Ovary (tissue), 3 donors: ENCODE results near the gene RPP25L.

Source experiments
- CTCF ChIP-seq, 3 donors: fragments of 450-650 bp in 2 of 3; fragments of 200-600 bp in 1 of 3; IDR thresholded peaks; one replicate each; pipeline versions ENCODE4 v1.5.1 to v1.8.0; 2016 to 2022; ENCODE audit warnings: antibody characterized with exemption in 3 of 3, mild to moderate bottlenecking in 1 of 3
- POLR2A ChIP-seq: fragments of 450-650 bp; IDR thresholded peaks from one replicate; pipeline ENCODE4 v1.6.1; 2017; ENCODE audit warnings: antibody characterized with exemption, mild to moderate bottlenecking, moderate library complexity
- donor health status: DM: no; HTN: no; CAD: no.

GRCh38 chr9:34592895-34593601 lies 18.8 kb downstream of the RPP25L start:
- TF ChIP-seq CTCF (IDR thresholded peaks at IDR 0.05) (no peak), POLR2A (no peak)
